Measurements from ENCODE around the gene TCERG1. TPM values are rescaled to one million over a fixed set of nuclear protein-coding genes. Genes with fewer than 3 reads are reported as not detected.

The TCERG1 gene
- polyA plus RNA-seq, 3 donors = 96.0 to 143 (median 134) TPM

Other genes starting within 250 kb of the TCERG1 start
- gene RBM27, start 243.7 kb upstream of the TCERG1 start, polyA plus RNA-seq (ENCODE audit: insufficient read length in 3 of 3) = 10 to 100 TPM; 24.1 to 26.5 (median 26.0) TPM
- under 1 TPM in 2 of 3 donors, not detected in 1; 0.06 to 0.13 TPM for gene POU4F3, start 108.5 kb upstream of the TCERG1 start, polyA plus RNA-seq (ENCODE audit: insufficient read length in 3 of 3)
- gene GPR151, start 68.9 kb downstream of the TCERG1 start, polyA plus RNA-seq (ENCODE audit: insufficient read length in 3 of 3) = not detected